Right cardiac atrium (tissue), 5 donors: ENCODE data around the gene MT1B. TPM values are rescaled to one million over a fixed set of nuclear protein-coding genes. Genes with fewer than 3 reads are reported as not detected.
A peak's percentile ranks its signal among the peaks of the same experiment; 100 is the strongest.

Experiments used
- ATAC-seq, 2 donors: fragments of 200-7000 bp; cut with Tn5 transposase; one replicate each; pipeline versions ENCODE4 v1.8.0 to v1.9.1; 2020; ENCODE audit warnings: moderate library complexity in 2 of 2, mild to moderate bottlenecking in 1 of 2
- DNase-seq, 3 donors: peaks; one replicate each; pipeline ENCODE4 v3.0.0-alpha.2; 2020
- H3K27ac ChIP-seq: one replicate; pipeline ENCODE4 v1.5.1; 2013; ENCODE audit warnings: mild to moderate bottlenecking, low read length, control low read depth, moderate library complexity
- H3K27me3 ChIP-seq: one replicate; pipeline ENCODE4 v1.6.1; 2013; ENCODE audit not compliant: control insufficient read depth, insufficient read depth
- H3K4me1 ChIP-seq: one replicate; pipeline ENCODE4 v1.6.1; 2013; ENCODE audit warnings: low read length; ENCODE audit not compliant: control insufficient read depth, insufficient read depth
- H3K4me3 ChIP-seq: one replicate; pipeline ENCODE4 v1.5.1; 2013; ENCODE audit warnings: low read length, control low read depth
- H3K9me3 ChIP-seq: one replicate; pipeline ENCODE4 v1.6.1; 2013; ENCODE audit warnings: low read length; ENCODE audit not compliant: control insufficient read depth
- WGBS: extraction: QIAGEN DNeasy Blood & Tissue Kit; methylation state at CpG from one replicate; pipeline ENCODE4 v1.1.7; 2013; 5-methylcytosine and 5-hydroxymethylcytosine counted together
- intact Hi-C, 4 donors: fragments of 100-400 bp; cut with DNase I; formaldehyde crosslinking; loops; one replicate each; pipeline versions ENCODE4 v1.11.0 to v1.14.0; 2022 to 2023
- polyA plus RNA-seq: library from polyadenylated mRNA; stranded (reverse); fragments of 200-250 nt; gene quantifications from one replicate; pipeline ENCODE4 v1.2.3, GENCODE V29; 2013
- total RNA-seq, 4 donors: library from RNA; stranded (reverse); fragmentation: NEBNext Ultra II Directional; extraction: Animal tissue kit (Norgen Biotek cat#: 25700); gene quantifications; one replicate each; pipeline ENCODE4 v1.2.1, GENCODE V29; 2021
- donor health status: healthy with polysubstance abuse.
- donor health status: DM: no; HTN: yes; CAD: no.
- donor health status: DM: no; HTN: no; CAD: no.
- donor health status: DM: no; HTN: yes; CAD: no; lungs with severe emphysema.
- donor health status: DM: yes; HTN: yes; CAD: no.

MT1B gene
- total and polyA plus RNA-seq, 5 donors: not detected

GRCh38 chr16:56691885-56692284 is 40.2 kb downstream of the MT1B start:
- DNase-seq: no peak
- intact Hi-C loops: loop anchor here in 2 of 4 donors (10.0 kb wide), 2 partner anchors 87 to 177 kb away; partner anchors contain the start of gene MT2A (in 1 of the 2)

GRCh38 chr16:56695246-56695645 is 43.6 kb downstream of the MT1B start:
- no peak overlapping the region for H3K4me3 ChIP-seq
- no peaks in the 10 kb centered on the region for H3K4me1 ChIP-seq
- no peak for DNase-seq
- no peak overlapping the region for H3K27ac ChIP-seq
- ATAC-seq: no peak
- H3K9me3 ChIP-seq: peaks cover 2% of the 10 kb centered on the region
- 72% methylated on average over 1 of the region's 1 CpG for WGBS
- H3K27me3 ChIP-seq: no peaks in the 10 kb centered on the region
- intact Hi-C loops: loop anchor here in 2 of 4 donors (10.0 kb wide), 2 partner anchors 90 to 180 kb away; partner anchors contain the start of gene MT2A (in 1 of the 2)

More at GRCh38 chr16:56691885-56692284, 40.2 kb downstream of the MT1B start:
- ATAC-seq: peak; percentile 53 to 69
- 48% methylated on average over 4 of the region's 4 CpGs for WGBS
- H3K4me1 ChIP-seq: no peaks in the 10 kb centered on the region
- no peaks in the 10 kb centered on the region for H3K9me3 ChIP-seq
- H3K27ac ChIP-seq: no peak overlapping the region
- H3K4me3 ChIP-seq: no peak overlapping the region
- H3K27me3 ChIP-seq: no peaks in the 10 kb centered on the region

GRCh38 chr16:56697456-56698155 is 45.9 kb downstream of the MT1B start:
- 87% methylated on average over 5 of the region's 5 CpGs for WGBS
- no peak for DNase-seq
- Histone ChIP-seq H3K27me3 (no peaks in the 10 kb centered on the region), H3K27ac (no peak overlapping the region), H3K4me1 (no peaks in the 10 kb centered on the region), H3K4me3 (no peak overlapping the region), H3K9me3 (peaks cover 2% of the 10 kb centered on the region)
- no peak for ATAC-seq
- intact Hi-C loops: loop anchor here in 2 of 4 donors (10.0 kb wide), 2 partner anchors 93 to 183 kb away; partner anchors contain the start of gene MT2A (in 1 of the 2)

- ATAC-seq (no peak), DNase-seq (no peak)
- Histone ChIP-seq H3K27me3 (no peaks in the 10 kb centered on the region), H3K4me1 (no peaks in the 10 kb centered on the region), H3K9me3 (peaks cover 2% of the 10 kb centered on the region), H3K4me3 (no peak overlapping the region), H3K27ac (no peak overlapping the region)
- intact Hi-C loops: loop anchor here in 3 of 4 donors (2.0 to 10.0 kb wide), 6 partner anchors 95 to 188 kb away; partner anchors contain the start of gene MT2A (in 1 of the 3)
- 9% methylated on average over 1 of the region's 1 CpG for WGBS
These were observed 48.5 kb downstream of the MT1B start for GRCh38 chr16:56700195-56700594.

GRCh38 chr16:56700631-56701030 is 48.9 kb downstream of the MT1B start:
- H3K4me3 ChIP-seq: no peak overlapping the region
- intact Hi-C loops: loop anchor here in 3 of 4 donors (2.0 to 10.0 kb wide), 6 partner anchors 96 to 188 kb away; partner anchors contain the start of gene MT2A (in 1 of the 3)
- peaks cover 2% of the 10 kb centered on the region for H3K9me3 ChIP-seq
- no peak for ATAC-seq
- H3K4me1 ChIP-seq: no peaks in the 10 kb centered on the region
- H3K27ac ChIP-seq: no peak overlapping the region
- H3K27me3 ChIP-seq: no peaks in the 10 kb centered on the region
- 98% methylated on average over 1 of the region's 1 CpG for WGBS
- no peak for DNase-seq

GRCh38 chr16:56701534-56701933 is 49.8 kb downstream of the MT1B start:
- intact Hi-C loops: loop anchor here in 3 of 4 donors (2.0 to 10.0 kb wide), 6 partner anchors 97 to 189 kb away; partner anchors contain the start of gene MT2A (in 1 of the 3)
- DNase-seq (no peak), ATAC-seq (no peak)
- no peaks in the 10 kb centered on the region for H3K27me3 ChIP-seq
- H3K9me3 ChIP-seq: peaks cover 2% of the 10 kb centered on the region
- H3K27ac ChIP-seq: no peak overlapping the region
- H3K4me1 ChIP-seq: no peaks in the 10 kb centered on the region
- H3K4me3 ChIP-seq: no peak overlapping the region
- WGBS: 87% methylated on average over 7 of the region's 7 CpGs

Other genes with a start within 250 kb of the MT1B start
- 100 to 1,000 TPM in 1 of 4 donors, 10 to 100 TPM in 3; 88.7 to 103 (median 93.5) TPM for gene AMFR, start 226.3 kb upstream of the MT1B start, total RNA-seq
- 52.3 TPM for gene AMFR, start 226.3 kb upstream of the MT1B start, polyA plus RNA-seq
- gene NUDT21, start 200.6 kb upstream of the MT1B start, total RNA-seq: 10 to 100 TPM; 72.9 to 80.7 (median 75.2) TPM
- 23.0 TPM for gene NUDT21, start 200.6 kb upstream of the MT1B start, polyA plus RNA-seq
- gene OGFOD1, start 200.3 kb upstream of the MT1B start, total RNA-seq: 10 to 100 TPM; 28.4 to 32.8 (median 30.2) TPM
- 15.5 TPM for gene OGFOD1, start 200.3 kb upstream of the MT1B start, polyA plus RNA-seq
- gene BBS2, start 131.9 kb upstream of the MT1B start, total RNA-seq: 10 to 100 TPM; 31.4 to 55.9 (median 39.8) TPM
- gene BBS2, start 131.9 kb upstream of the MT1B start, polyA plus RNA-seq: 37.7 TPM
- not detected for gene MT4, start 86.8 kb upstream of the MT1B start, total RNA-seq
- gene MT4, start 86.8 kb upstream of the MT1B start, polyA plus RNA-seq: not detected
- gene MT3, start 62.4 kb upstream of the MT1B start, total RNA-seq: 1 to 10 TPM; 2.0 to 6.1 (median 3.3) TPM
- gene MT3, start 62.4 kb upstream of the MT1B start, polyA plus RNA-seq: 24.7 TPM
- 100 to 1,000 TPM in 1 of 4 donors, 10 to 100 TPM in 3; 55.6 to 154 (median 83.4) TPM for gene MT2A, start 43.3 kb upstream of the MT1B start, total RNA-seq
- gene MT2A, start 43.3 kb upstream of the MT1B start, polyA plus RNA-seq: 140 TPM
- 10 to 100 TPM; 58.7 to 88.4 (median 68.4) TPM for gene MT1E, start 26.1 kb upstream of the MT1B start, total RNA-seq
- gene MT1E, start 26.1 kb upstream of the MT1B start, polyA plus RNA-seq: 129 TPM
- gene MT1M, start 19.2 kb upstream of the MT1B start, total RNA-seq: 10 to 100 TPM in 1 of 4 donors, 1 to 10 TPM in 3; 3.0 to 26.7 (median 6.6) TPM
- gene MT1M, start 19.2 kb upstream of the MT1B start, polyA plus RNA-seq: 18.0 TPM
- gene MT1A, start 13.2 kb upstream of the MT1B start, total RNA-seq: 10 to 100 TPM in 1 of 4 donors, 1 to 10 TPM in 3; 1.6 to 27.5 (median 6.0) TPM
- 73.4 TPM for gene MT1A, start 13.2 kb upstream of the MT1B start, polyA plus RNA-seq
- gene MT1F, start 6.1 kb downstream of the MT1B start, total RNA-seq: 1 to 10 TPM; 1.3 to 3.9 (median 2.7) TPM
- gene MT1F, start 6.1 kb downstream of the MT1B start, polyA plus RNA-seq: 3.7 TPM
- gene MT1G, start 16.2 kb downstream of the MT1B start, total RNA-seq: 1 to 10 TPM in 1 of 4 donors, under 1 TPM in 1, not detected in 2; 0.71 to 1.1 TPM
- 8.0 TPM for gene MT1G, start 16.2 kb downstream of the MT1B start, polyA plus RNA-seq
- not detected for gene MT1H, start 17.9 kb downstream of the MT1B start, total RNA-seq
- not detected for gene MT1H, start 17.9 kb downstream of the MT1B start, polyA plus RNA-seq
- gene MT1X, start 30.6 kb downstream of the MT1B start, total RNA-seq: 100 to 1,000 TPM in 3 of 4 donors, 10 to 100 TPM in 1; 75.7 to 367 (median 180) TPM
- gene MT1X, start 30.6 kb downstream of the MT1B start, polyA plus RNA-seq: 287 TPM
- gene NUP93, start 78.2 kb downstream of the MT1B start, total RNA-seq: 10 to 100 TPM; 26.7 to 36.0 (median 30.4) TPM
- gene NUP93, start 78.2 kb downstream of the MT1B start, polyA plus RNA-seq: 18.9 TPM
- not detected for gene SLC12A3, start 213.3 kb downstream of the MT1B start, total RNA-seq
- not detected for gene SLC12A3, start 213.3 kb downstream of the MT1B start, polyA plus RNA-seq